ENCODE measurements around the gene NRIP1.

The NRIP1 gene

DNA sequence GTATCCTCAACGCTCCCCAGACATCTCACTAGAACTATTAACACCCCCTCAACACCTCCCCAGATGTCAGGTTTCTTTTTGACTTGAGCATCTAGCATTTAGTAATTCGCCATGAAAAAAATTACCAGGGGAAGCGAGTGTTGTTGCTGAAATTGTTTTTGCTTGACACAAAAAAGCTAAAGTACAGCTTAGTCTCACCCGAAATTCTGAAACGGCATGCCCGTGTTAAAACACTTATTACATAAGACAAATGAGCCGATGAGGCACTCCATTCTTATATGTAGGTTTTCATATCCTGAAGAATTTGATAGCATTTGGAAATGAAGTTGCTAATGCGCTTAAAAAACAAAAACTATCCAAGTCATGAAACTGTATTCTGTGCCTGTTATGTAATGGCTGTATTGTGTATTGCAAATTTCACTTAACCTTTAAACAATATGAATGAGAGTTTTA is 1.3 kb upstream of the NRIP1 start:
- Histone ChIP-seq H3K4me3 (ENCODE audit: low read depth, low read length) (peak overlapping the region; percentile 74), H3K9ac (ENCODE audit: low read depth, low read length) (peak overlapping the region; percentile 53; the same call in 1 of the 2 replicates), H3K27me3 (ENCODE audit: control insufficient read depth, insufficient read depth, low read length) (peaks cover 36% of the 10 kb centered on the region), H3K36me3 (ENCODE audit: control insufficient read depth, insufficient read depth, low read length) (no peaks in the 10 kb centered on the region), H3K4me1 (ENCODE audit: control insufficient read depth, insufficient read depth, low read length) (peaks cover 32% of the 10 kb centered on the region), H3K9me3 (ENCODE audit: control insufficient read depth, insufficient read depth, low read length) (no peaks in the 10 kb centered on the region), H3K27ac (ENCODE audit: low read depth, low read length) (peak overlapping the region; percentile 63)

DNA sequence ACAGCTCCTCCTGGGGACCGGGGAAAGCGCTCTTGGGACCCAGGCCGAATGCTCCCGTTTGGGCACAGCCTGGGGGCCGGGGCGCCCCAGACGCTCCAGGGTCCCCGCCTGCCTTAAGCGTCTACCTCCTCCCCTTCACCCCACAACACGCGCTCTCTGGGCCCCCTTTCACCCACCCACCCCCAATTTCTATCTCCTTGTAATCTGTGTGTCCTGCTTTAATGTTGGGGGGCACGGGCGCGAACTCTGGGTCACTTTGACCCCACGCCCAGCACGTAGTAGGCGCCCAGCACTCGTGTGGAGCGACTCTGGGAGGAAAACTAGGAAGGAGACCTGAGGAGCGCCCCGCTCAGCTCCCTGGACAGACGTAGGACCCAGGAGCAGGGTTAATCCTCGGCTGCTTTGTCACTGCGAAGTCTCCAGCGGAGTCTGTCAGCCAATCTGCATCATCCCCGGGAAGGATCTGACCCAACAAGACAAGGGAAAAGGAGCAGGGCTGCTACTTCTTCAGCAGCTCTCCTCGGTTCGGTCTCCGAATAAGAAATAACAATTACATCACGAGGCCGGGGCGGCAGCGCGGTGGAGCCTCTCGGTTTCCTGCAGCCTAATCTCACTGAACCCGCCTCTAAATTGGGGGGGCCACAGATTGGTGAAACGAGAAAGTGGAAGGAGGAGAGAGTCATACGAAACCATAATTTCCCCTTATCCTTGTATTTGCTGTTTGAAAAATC is 757 bp upstream of the NRIP1 start:
- Histone ChIP-seq H3K27ac (ENCODE audit: low read depth, low read length) (peak overlapping the region; percentile 63), H3K4me3 (ENCODE audit: low read depth, low read length) (peak overlapping the region; percentile 74), H3K4me1 (ENCODE audit: control insufficient read depth, insufficient read depth, low read length) (peaks cover 38% of the 10 kb centered on the region)

DNA sequence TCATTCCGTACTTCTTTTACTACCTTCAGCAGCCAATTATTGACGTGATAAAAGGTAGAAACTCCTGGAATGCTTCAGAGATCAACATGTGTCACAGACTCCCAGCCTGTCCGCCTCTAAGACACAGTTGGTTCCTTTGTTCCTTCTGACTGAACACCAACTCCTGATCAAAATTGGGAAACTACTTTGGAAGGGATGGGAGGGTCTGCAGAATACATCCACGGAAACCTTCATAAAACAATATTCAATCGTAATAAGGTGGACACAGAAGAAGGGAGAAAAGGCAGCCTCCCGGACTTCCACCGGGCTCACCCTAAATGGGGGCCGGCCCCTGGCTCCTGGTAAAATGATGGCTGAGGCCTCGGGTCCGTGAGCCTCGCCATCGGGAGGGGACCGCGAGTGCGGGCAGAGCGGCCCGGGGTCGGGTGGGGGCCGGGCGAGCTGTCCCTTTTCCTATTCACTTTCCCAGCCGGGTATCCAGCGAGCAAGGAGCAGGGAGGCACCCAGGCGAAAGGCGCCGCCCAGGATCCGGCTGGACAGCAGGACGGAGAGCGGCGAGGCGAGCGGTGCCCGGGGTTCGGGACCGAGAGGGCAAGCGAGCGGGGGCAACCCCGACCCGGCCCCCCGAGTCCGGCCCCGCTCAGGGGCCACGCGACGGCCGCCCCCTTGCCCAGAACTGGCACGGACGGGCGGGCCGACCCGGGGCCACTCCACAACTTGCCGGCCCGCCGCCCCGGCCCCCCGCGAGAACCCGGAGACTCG is 805 bp downstream of the NRIP1 start:
- H3K9me3 ChIP-seq (ENCODE audit: control insufficient read depth, insufficient read depth, low read length), result no peaks in the 10 kb centered on the region
- peak overlapping the region; percentile 57 for H3K27ac ChIP-seq (ENCODE audit: low read depth, low read length)
- peaks cover 36% of the 10 kb centered on the region for H3K27me3 ChIP-seq (ENCODE audit: control insufficient read depth, insufficient read depth, low read length)
- peaks cover 49% of the 10 kb centered on the region for H3K4me1 ChIP-seq (ENCODE audit: control insufficient read depth, insufficient read depth, low read length)
- peak overlapping the region; percentile 11 for H3K9ac ChIP-seq (ENCODE audit: low read depth, low read length)
- peak overlapping the region; percentile 74 for H3K4me3 ChIP-seq (ENCODE audit: low read depth, low read length)
- H3K36me3 ChIP-seq (ENCODE audit: control insufficient read depth, insufficient read depth, low read length), result no peaks in the 10 kb centered on the region

More for the DNA sequence above, 757 bp upstream of the NRIP1 start:
- Histone ChIP-seq H3K9ac (ENCODE audit: low read depth, low read length) (peak overlapping the region; percentile 53; the same call in 1 of the 2 replicates), H3K9me3 (ENCODE audit: control insufficient read depth, insufficient read depth, low read length) (no peaks in the 10 kb centered on the region), H3K27me3 (ENCODE audit: control insufficient read depth, insufficient read depth, low read length) (peaks cover 36% of the 10 kb centered on the region), H3K36me3 (ENCODE audit: control insufficient read depth, insufficient read depth, low read length) (no peaks in the 10 kb centered on the region)

DNA sequence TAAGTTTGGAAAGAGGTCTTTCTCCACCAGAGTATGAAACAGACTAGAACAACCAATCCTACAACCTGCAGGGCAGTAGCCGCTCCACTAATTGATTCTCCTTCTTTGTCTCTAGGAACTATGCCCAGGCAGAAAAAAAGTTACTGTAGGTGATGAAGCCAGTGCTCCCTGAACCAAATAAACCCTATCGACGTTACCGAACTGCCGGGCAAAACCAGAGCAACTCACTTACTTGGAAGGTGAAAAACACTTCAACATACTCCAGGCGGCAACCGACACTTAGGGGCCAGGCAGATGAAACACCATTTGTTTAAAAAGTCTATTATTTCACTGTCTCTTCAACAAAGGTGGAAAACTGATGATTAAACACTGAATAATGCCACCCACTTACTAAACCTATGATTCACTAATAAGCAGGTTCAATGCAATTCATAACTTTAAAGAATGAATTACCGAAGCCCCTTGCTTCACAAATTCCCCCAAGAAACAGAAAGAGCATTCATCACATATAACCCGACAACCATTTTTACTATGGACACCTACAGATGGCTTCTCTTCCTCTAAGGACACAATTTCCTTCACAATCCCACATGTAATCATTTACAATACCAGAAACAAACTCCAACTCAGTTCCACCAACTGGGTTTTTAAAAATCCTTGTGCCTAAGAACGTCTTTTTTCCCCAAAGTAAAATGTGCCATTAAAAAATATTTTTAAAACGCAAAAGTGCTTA is 1.6 kb downstream of the NRIP1 start:
- Histone ChIP-seq H3K36me3 (ENCODE audit: control insufficient read depth, insufficient read depth, low read length) (no peaks in the 10 kb centered on the region), H3K4me3 (ENCODE audit: low read depth, low read length) (peak overlapping the region; percentile 74), H3K27me3 (ENCODE audit: control insufficient read depth, insufficient read depth, low read length) (peaks cover 36% of the 10 kb centered on the region), H3K4me1 (ENCODE audit: control insufficient read depth, insufficient read depth, low read length) (peaks cover 56% of the 10 kb centered on the region), H3K9ac (ENCODE audit: low read depth, low read length) (peak overlapping the region; percentile 11), H3K27ac (ENCODE audit: low read depth, low read length) (no peak overlapping the region), H3K9me3 (ENCODE audit: control insufficient read depth, insufficient read depth, low read length) (no peaks in the 10 kb centered on the region)

DNA sequence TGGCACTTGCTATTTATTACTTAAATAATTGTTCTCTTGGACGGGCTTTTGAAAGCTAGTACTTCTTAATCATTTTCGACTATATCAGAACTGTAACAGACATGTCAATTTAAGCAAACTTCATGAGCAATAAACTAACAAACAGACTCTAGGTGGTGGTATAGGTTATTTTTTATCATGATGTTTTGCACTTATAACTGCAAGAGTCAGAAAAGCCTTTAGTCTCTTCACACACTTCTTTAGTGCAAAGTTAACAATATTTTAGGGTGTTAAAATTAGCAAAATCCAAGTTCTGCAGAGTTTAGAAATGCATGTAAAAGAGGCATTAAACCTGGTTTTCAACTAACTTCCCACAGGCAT is 2.2 kb downstream of the NRIP1 start:
- H3K27me3 ChIP-seq (ENCODE audit: control insufficient read depth, insufficient read depth, low read length), result peaks cover 32% of the 10 kb centered on the region
- H3K36me3 ChIP-seq (ENCODE audit: control insufficient read depth, insufficient read depth, low read length), result no peaks in the 10 kb centered on the region
- peak overlapping the region; percentile 74 for H3K4me3 ChIP-seq (ENCODE audit: low read depth, low read length)
- no peaks in the 10 kb centered on the region for H3K9me3 ChIP-seq (ENCODE audit: control insufficient read depth, insufficient read depth, low read length)
- H3K4me1 ChIP-seq (ENCODE audit: control insufficient read depth, insufficient read depth, low read length), result peaks cover 56% of the 10 kb centered on the region
- H3K27ac ChIP-seq (ENCODE audit: low read depth, low read length), result no peak overlapping the region
- H3K9ac ChIP-seq (ENCODE audit: low read depth, low read length), result no peak overlapping the region

DNA sequence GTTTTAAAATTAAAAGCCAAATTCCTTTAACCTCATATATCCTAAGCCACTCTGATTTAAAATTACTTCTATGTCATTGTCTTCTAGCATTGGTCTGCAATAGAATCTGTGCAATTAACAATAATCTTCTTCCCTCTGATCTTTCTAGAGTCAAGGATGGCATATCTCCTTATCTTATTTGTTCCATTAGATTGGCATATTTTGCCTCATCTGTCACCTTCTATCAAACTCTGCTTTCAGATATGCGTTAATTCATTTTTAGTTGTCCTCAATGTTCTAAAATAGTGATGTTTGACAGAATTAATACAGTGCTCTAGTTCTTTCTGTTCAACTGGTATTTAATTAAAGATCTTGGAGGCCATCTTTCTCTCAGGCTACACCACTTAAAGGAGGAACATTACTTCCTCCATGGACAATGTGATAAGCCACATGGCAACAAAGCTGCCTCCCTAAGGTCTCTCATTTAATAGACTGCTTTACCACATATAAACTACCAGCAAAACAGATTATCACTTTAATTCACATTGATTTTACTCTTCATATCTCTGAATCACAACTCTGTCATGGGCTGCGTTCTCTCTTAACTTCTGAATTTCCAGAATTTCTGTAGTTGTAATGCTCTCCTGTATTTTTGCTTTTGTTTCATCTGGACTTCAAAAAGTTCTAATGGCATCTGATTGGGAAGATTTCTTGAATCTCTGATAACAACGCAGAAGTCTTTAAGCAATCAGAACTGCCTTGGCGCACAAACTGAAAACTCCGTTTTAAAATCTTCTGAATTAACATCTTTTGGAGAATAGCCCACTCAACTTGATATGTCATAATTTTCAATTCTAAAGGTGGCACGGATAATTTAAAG is 2.8 kb downstream of the NRIP1 start:
- Histone ChIP-seq H3K9me3 (ENCODE audit: control insufficient read depth, insufficient read depth, low read length) (no peaks in the 10 kb centered on the region), H3K27me3 (ENCODE audit: control insufficient read depth, insufficient read depth, low read length) (peaks cover 26% of the 10 kb centered on the region), H3K4me3 (ENCODE audit: low read depth, low read length) (no peak overlapping the region), H3K9ac (ENCODE audit: low read depth, low read length) (no peak overlapping the region), H3K36me3 (ENCODE audit: control insufficient read depth, insufficient read depth, low read length) (no peaks in the 10 kb centered on the region), H3K27ac (ENCODE audit: low read depth, low read length) (no peak overlapping the region), H3K4me1 (ENCODE audit: control insufficient read depth, insufficient read depth, low read length) (peaks cover 63% of the 10 kb centered on the region)

DNA sequence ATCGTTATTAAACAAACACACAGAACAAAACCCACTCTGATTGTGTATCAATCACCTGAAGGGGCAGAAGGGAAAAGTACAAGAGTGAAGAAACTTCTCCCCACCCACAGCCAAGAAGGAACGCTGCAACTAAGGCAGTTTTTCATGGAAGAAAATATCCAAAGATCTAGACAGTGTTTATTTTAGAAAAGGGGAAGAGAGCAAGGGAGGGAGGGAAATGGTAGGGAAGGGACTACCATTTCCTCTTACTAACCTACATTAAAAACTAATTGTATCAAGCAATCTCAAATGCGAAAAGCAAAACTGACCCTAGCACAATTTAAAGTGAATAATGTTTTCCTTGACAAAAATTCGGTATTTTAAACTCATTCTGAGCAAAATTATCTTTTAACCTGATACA is 3.5 kb downstream of the NRIP1 start:
- H3K4me3 ChIP-seq (ENCODE audit: low read depth, low read length), result 0 out of 2 replicates have a peak overlapping the region, but pooled peaks have one; percentile 10
- no peaks in the 10 kb centered on the region for H3K36me3 ChIP-seq (ENCODE audit: control insufficient read depth, insufficient read depth, low read length)
- peak overlapping the region; percentile 37 for H3K27ac ChIP-seq (ENCODE audit: low read depth, low read length)
- peaks cover 64% of the 10 kb centered on the region for H3K4me1 ChIP-seq (ENCODE audit: control insufficient read depth, insufficient read depth, low read length)
- H3K9ac ChIP-seq (ENCODE audit: low read depth, low read length), result no peak overlapping the region
- H3K9me3 ChIP-seq (ENCODE audit: control insufficient read depth, insufficient read depth, low read length), result no peaks in the 10 kb centered on the region
- peaks cover 19% of the 10 kb centered on the region for H3K27me3 ChIP-seq (ENCODE audit: control insufficient read depth, insufficient read depth, low read length)

DNA sequence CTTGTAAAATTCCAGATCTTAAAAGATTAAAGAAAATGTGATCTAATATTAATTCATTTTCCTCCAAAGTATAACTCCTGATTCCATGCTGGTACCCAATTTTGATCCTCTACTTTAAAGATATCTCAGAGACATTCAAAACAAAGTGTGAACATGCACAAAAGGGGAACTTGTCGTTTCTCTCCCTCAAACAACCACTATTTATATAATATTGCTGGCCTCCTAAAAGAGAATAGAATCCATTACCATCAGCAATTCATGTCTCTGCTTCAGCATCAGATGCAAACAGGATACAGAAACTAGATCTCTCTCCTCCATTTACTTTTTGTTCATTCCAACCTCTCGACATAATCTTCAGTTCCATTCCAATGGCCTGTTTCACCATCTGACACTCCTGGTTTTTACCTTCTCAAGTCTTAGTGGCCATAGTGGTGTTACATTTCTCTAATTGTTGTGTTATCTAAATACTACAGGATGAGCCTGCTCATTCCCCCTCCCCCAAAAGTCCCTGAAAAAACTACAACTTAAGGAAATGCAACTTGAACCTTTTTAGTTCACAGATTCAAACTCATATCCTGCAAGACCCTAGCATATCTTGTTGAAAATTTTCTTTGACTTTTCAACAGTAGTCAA is 4.1 kb downstream of the NRIP1 start:
- Histone ChIP-seq H3K9ac (ENCODE audit: low read depth, low read length) (no peak overlapping the region), H3K4me1 (ENCODE audit: control insufficient read depth, insufficient read depth, low read length) (peaks cover 59% of the 10 kb centered on the region), H3K9me3 (ENCODE audit: control insufficient read depth, insufficient read depth, low read length) (no peaks in the 10 kb centered on the region), H3K4me3 (ENCODE audit: low read depth, low read length) (0 out of 2 replicates have a peak overlapping the region, but pooled peaks have one; percentile 10), H3K36me3 (ENCODE audit: control insufficient read depth, insufficient read depth, low read length) (no peaks in the 10 kb centered on the region), H3K27me3 (ENCODE audit: control insufficient read depth, insufficient read depth, low read length) (peaks cover 14% of the 10 kb centered on the region), H3K27ac (ENCODE audit: low read depth, low read length) (peak overlapping the region; percentile 37)

DNA sequence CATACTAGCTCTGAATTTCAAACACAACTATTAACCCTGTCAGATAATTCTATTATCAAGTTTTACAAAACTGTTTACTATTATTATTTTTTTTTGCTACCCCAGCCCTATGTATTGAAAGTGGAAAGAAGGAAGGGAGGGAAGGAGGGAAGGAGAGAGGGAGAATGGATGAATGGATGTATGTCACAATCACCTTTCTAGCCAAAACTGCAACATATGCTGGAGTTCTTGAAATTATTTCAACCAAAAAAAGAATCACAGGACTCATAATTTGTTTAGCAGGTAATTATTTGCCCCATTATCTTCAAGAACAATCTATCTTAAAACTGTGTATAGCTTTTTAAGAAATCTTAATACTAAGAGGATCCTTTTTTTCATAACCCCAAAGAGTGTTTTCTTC is 5.4 kb downstream of the NRIP1 start:
- Histone ChIP-seq H3K4me1 (ENCODE audit: control insufficient read depth, insufficient read depth, low read length) (peaks cover 59% of the 10 kb centered on the region), H3K27ac (ENCODE audit: low read depth, low read length) (peak overlapping the region; percentile 79), H3K9ac (ENCODE audit: low read depth, low read length) (no peak overlapping the region), H3K36me3 (ENCODE audit: control insufficient read depth, insufficient read depth, low read length) (no peaks in the 10 kb centered on the region), H3K4me3 (ENCODE audit: low read depth, low read length) (no peak overlapping the region), H3K9me3 (ENCODE audit: control insufficient read depth, insufficient read depth, low read length) (no peaks in the 10 kb centered on the region), H3K27me3 (ENCODE audit: control insufficient read depth, insufficient read depth, low read length) (peaks cover 14% of the 10 kb centered on the region)

DNA sequence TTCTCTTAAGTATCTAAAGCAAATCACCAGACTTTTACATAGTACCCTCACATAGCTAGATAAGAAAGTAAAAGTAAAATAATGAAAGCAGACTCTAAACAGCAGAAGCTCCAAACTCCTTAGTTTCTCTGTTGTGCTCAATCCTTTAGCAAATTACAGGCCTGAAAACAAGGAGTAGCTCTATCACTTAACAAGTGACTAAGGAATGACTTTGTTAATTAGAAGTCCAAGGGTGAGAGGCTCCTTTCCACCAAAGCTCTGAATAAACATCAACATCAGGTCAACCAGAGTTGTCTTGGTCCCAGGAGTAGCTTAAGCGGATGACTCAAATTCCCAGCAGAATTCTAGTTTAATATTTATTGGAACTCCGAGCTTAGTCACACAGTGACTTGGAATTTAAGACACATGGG is 5.9 kb downstream of the NRIP1 start:
- Histone ChIP-seq H3K36me3 (ENCODE audit: control insufficient read depth, insufficient read depth, low read length) (no peaks in the 10 kb centered on the region), H3K9ac (ENCODE audit: low read depth, low read length) (no peak overlapping the region), H3K4me3 (ENCODE audit: low read depth, low read length) (no peak overlapping the region), H3K27ac (ENCODE audit: low read depth, low read length) (peak overlapping the region; percentile 79), H3K27me3 (ENCODE audit: control insufficient read depth, insufficient read depth, low read length) (peaks cover 13% of the 10 kb centered on the region), H3K4me1 (ENCODE audit: control insufficient read depth, insufficient read depth, low read length) (peaks cover 63% of the 10 kb centered on the region), H3K9me3 (ENCODE audit: control insufficient read depth, insufficient read depth, low read length) (no peaks in the 10 kb centered on the region)
